ENCODE measurements around the gene SIAH2. TPM values are rescaled to one million over a fixed set of nuclear protein-coding genes. Genes with fewer than 3 reads are reported as not detected.
A peak's percentile ranks its signal among the peaks of the same experiment; 100 is the strongest.

The SIAH2 gene
- total RNA-seq, 1 donor from 2014 or later = 23.2 TPM

GRCh38 chr3:150756491-150757059 lies 6.4 kb downstream of the SIAH2 start:
- ATAC-seq (no peak), DNase-seq (no peak)

GRCh38 chr3:150755902-150756301 lies 7.1 kb downstream of the SIAH2 start:
- DNase-seq (no peak), ATAC-seq (peak; percentile 44)
- intact Hi-C loops (cut with micrococcal nuclease) = no loop called here

More at GRCh38 chr3:150756491-150757059, 6.4 kb downstream of the SIAH2 start:
- intact Hi-C loops (cut with micrococcal nuclease) = no loop called here

- intact Hi-C loops (cut with micrococcal nuclease) = no loop called here
- DNase-seq (no peak), ATAC-seq (no peak)
Observed at GRCh38 chr3:150754896-150755295, 8.1 kb downstream of the SIAH2 start.

- intact Hi-C loops (cut with micrococcal nuclease) = no loop called here
Observed at GRCh38 chr3:150751781-150752263, 11.1 kb downstream of the SIAH2 start.

GRCh38 chr3:150749255-150749654 lies 13.7 kb downstream of the SIAH2 start:
- no peak for DNase-seq
- intact Hi-C loops (cut with micrococcal nuclease) = no loop called here
- ATAC-seq = no peak

More at GRCh38 chr3:150751781-150752263, 11.1 kb downstream of the SIAH2 start:
- ATAC-seq (peak; percentile 54), DNase-seq (no peak)

- no peak for DNase-seq
- intact Hi-C loops (cut with micrococcal nuclease) = no loop called here
- no peak for ATAC-seq
Observed at GRCh38 chr3:150748684-150749047, 14.3 kb downstream of the SIAH2 start.

GRCh38 chr3:150747886-150748683 lies 14.9 kb downstream of the SIAH2 start:
- ATAC-seq (peak; percentile 26), DNase-seq (no peak)
- intact Hi-C loops (cut with micrococcal nuclease) = no loop called here

- intact Hi-C loops (cut with micrococcal nuclease) = no loop called here
- no peak for DNase-seq
- ATAC-seq = no peak
Observed at GRCh38 chr3:150746791-150747590, 16.0 kb downstream of the SIAH2 start.

- ATAC-seq = no peak
- intact Hi-C loops (cut with micrococcal nuclease) = no loop called here
- no peak for DNase-seq
Observed at GRCh38 chr3:150745832-150746231, 17.1 kb downstream of the SIAH2 start.

GRCh38 chr3:150744919-150745211 lies 18.1 kb downstream of the SIAH2 start:
- intact Hi-C loops (cut with micrococcal nuclease) = no loop called here
- ATAC-seq (no peak), DNase-seq (no peak)

GRCh38 chr3:150744041-150744918 lies 18.7 kb downstream of the SIAH2 start:
- intact Hi-C loops (cut with micrococcal nuclease) = no loop called here
- DNase-seq (no peak), ATAC-seq (no peak)

- intact Hi-C loops (cut with micrococcal nuclease) = no loop called here
- no peak for DNase-seq
- no peak for ATAC-seq
Observed at GRCh38 chr3:150743508-150743907, 19.5 kb downstream of the SIAH2 start.

GRCh38 chr3:150742679-150743078 lies 20.3 kb downstream of the SIAH2 start:
- DNase-seq = no peak
- intact Hi-C loops (cut with micrococcal nuclease) = no loop called here
- no peak for ATAC-seq

GRCh38 chr3:150742141-150742523 lies 20.8 kb downstream of the SIAH2 start:
- DNase-seq (no peak), ATAC-seq (no peak)
- intact Hi-C loops (cut with micrococcal nuclease) = no loop called here

- intact Hi-C loops (cut with micrococcal nuclease) = no loop called here
- DNase-seq = no peak
- ATAC-seq = no peak
Observed at GRCh38 chr3:150741497-150742140, 21.4 kb downstream of the SIAH2 start.

GRCh38 chr3:150740733-150741496 lies 22.1 kb downstream of the SIAH2 start:
- peak; percentile 19 for ATAC-seq
- no peak for DNase-seq

GRCh38 chr3:150739877-150740645 lies 22.9 kb downstream of the SIAH2 start:
- DNase-seq (no peak), ATAC-seq (no peak)
- intact Hi-C loops (cut with micrococcal nuclease) = no loop called here

More at GRCh38 chr3:150740733-150741496, 22.1 kb downstream of the SIAH2 start:
- intact Hi-C loops (cut with micrococcal nuclease) = no loop called here
